Smooth muscle cell of the brain vasculature (primary cell): ENCODE results near the gene RAB8B.

Source experiments
- DNase-seq: peaks from one replicate; pipeline ENCODE4 v3.0.0-alpha.2; 2012; ENCODE audit warnings: low read depth, low spot score

Gene RAB8B

GRCh38 chr15:63185206-63185605 is 4.2 kb upstream of the RAB8B start:
- no peak for DNase-seq

- no peak for DNase-seq
These were observed 3.3 kb upstream of the RAB8B start for GRCh38 chr15:63186065-63186464.

- no peak for DNase-seq
These were observed 1.7 kb upstream of the RAB8B start for GRCh38 chr15:63187589-63188226.

GRCh38 chr15:63188247-63188925 is 1.0 kb upstream of the RAB8B start:
- no peak for DNase-seq

- no peak for DNase-seq
These were observed 749 bp downstream of the RAB8B start for GRCh38 chr15:63189941-63190768.

- no peak for DNase-seq
These were observed 1.6 kb downstream of the RAB8B start for GRCh38 chr15:63190769-63191649.

GRCh38 chr15:63191895-63192618 is 2.7 kb downstream of the RAB8B start:
- no peak for DNase-seq

- DNase-seq, result no peak
These were observed 3.3 kb downstream of the RAB8B start for GRCh38 chr15:63192619-63193206.

GRCh38 chr15:63194302-63194701 is 4.9 kb downstream of the RAB8B start:
- DNase-seq, result no peak

- no peak for DNase-seq
These were observed 5.6 kb downstream of the RAB8B start for GRCh38 chr15:63194880-63195568.

- no peak for DNase-seq
These were observed 6.2 kb downstream of the RAB8B start for GRCh38 chr15:63195569-63196015.

- DNase-seq, result no peak
These were observed 7.4 kb downstream of the RAB8B start for GRCh38 chr15:63196842-63197241.

GRCh38 chr15:63197626-63198025 is 8.2 kb downstream of the RAB8B start:
- DNase-seq, result no peak

- no peak for DNase-seq
These were observed 9.2 kb downstream of the RAB8B start for GRCh38 chr15:63198371-63199250.

GRCh38 chr15:63200464-63201249 is 11.3 kb downstream of the RAB8B start:
- no peak for DNase-seq

- no peak for DNase-seq
These were observed 13.5 kb downstream of the RAB8B start for GRCh38 chr15:63202861-63203260.

- DNase-seq, result no peak
These were observed 14.2 kb downstream of the RAB8B start for GRCh38 chr15:63203451-63204090.

GRCh38 chr15:63206079-63206478 is 16.7 kb downstream of the RAB8B start:
- DNase-seq, result no peak
